Activated effector memory CD4-positive, alpha-beta T cell treated with anti-CD3 and anti-CD28 coated beads, Interleukin-2, amount 50 U/mL, for 16 hours (primary cell): ENCODE results near the gene NPEPPS.
"Not testable (repeated sequence)": the region's sequence is repeated elsewhere in the genome, so short reads cannot be mapped to it uniquely, and the experiment has no call there.

Experiments used
- DNase-seq: peaks from one replicate; pipeline ENCODE4 v3.0.0-alpha.2; 2020

The NPEPPS gene

DNA sequence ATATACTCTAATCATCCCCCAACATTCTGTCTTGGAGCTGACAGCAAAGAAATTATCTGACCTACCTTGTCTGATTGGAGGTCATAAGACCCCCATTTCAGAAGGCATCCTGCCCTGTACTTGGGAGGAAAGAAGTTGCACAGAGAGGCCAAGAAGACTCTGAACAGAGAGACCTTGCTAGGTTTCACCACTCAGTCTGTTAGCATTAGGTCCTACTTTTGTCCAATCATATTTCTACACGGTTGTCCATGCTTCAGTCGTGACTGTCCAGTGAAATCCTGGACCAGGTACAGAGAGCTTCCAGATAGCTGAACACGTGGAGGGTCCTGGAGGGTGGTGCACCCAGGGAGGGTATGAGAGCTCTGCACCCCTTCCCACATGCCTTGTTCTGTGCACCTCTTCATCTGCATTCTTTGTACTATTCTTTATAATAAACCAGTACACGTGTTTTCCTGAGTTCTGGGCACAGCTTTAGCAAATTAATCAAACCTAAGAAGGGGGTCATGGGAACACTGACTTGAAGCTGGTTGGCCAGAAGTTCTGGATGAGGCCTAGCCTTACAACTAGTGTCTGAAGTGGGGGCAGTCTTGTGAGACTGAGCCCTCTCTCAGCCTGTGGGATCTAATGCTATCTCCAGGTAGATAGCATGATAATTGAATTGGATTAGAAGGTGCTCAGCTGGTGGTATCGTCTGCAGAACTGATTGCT is 30.9 kb downstream of the NPEPPS start:
- DNase-seq, result not testable (repeated sequence)

DNA sequence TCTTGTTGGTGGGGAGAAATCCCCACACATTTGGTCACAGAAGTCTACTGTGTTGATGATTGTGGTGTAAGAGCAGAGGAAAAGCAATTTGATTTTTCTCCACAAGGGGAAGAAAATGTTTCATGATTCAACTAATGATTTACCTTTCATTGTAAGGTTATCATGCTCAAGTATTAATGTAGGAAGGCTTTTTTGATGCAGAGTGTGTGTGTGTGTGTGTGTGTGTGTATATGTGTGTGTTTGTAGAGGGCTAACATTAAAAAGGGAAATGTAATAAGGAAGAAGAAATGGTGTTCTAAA is 31.4 kb downstream of the NPEPPS start:
- DNase-seq, result not testable (repeated sequence)

DNA sequence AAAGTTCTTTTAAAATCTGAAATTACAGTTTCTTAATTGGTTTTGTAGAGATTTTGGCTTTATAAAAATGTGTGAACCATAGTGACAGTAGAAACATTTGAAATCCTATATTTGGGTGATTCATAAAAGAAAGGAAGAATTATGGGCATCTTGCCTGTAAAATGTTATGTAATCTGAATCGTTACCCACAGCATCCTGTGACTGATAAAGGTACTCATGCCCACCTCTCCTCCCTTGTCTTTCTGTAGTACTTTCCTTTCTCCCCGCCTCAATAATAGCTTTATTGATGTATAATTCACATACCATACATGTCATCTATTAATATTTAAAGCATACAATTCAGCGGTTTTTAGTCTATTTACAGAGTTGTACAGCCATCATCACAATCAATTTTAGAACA is 36.4 kb downstream of the NPEPPS start:
- not testable (repeated sequence) for DNase-seq

DNA sequence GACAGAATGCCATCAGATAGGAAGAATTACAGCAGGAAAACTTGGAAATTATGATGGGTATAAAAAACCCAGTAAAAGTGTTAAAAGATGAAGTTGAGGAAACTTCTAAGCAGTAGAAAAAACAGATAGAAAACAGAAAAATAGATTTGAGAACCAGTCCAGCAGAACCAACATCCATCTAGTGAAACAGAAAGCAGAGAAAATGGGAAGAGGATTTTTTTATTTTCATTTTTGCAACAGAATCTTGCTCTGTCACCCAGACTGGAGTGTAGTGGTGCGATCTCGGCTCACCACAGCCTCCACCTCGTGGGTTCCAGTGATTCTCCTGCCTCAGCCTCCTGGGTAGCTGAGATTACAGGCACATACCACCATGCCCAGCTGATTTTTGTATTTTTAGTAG is 41.7 kb downstream of the NPEPPS start:
- not testable (repeated sequence) for DNase-seq

DNA sequence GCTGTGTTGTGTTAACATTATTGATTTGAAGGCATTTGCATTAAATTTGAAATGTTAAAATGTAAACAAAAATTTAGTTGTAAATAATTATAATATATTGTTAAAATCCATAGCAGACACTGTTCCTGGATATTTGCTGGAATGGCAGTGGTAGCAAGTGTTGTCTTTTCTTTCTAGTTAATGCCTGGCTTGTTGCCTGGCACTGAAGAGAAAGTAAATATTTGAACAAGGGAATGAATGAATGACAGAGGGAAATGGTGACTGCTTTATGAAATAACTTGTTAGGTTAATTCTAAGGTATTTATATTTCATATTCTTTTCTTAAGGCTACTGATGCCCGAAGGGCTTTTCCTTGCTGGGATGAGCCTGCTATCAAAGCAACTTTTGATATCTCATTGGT is 51.5 kb downstream of the NPEPPS start:
- not testable (repeated sequence) for DNase-seq

DNA sequence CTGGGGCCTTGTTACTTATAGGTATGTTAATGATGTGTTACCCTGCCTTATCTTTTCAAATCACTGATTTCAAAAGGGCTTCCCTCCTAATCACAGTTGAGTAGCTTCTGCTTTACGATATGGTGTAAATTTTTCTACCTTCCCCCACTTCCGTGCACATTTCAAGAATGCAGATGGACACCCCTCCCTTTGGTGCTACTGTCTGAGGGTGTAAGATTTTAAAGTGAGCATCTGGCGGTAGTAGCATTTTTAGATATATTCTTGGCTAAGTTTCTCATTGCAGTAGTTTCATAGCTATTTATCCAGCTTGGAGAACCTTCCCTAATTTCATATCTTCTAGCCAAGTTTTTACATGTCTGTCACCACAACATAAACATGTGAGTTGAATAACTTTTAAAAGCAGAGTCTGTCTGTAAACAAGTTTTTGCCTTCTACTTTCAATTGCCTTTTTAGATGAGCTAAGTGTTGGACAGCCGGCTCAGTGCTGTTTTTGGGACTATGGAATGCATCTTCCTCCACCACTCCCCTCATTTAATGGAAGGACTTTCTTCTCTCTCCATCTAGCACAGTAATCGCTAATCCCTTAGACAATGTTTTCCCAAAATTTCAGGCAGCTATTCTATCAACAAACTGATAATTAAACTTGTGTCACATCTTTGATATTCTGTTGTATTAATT is 55.6 kb downstream of the NPEPPS start:
- not testable (repeated sequence) for DNase-seq

DNA sequence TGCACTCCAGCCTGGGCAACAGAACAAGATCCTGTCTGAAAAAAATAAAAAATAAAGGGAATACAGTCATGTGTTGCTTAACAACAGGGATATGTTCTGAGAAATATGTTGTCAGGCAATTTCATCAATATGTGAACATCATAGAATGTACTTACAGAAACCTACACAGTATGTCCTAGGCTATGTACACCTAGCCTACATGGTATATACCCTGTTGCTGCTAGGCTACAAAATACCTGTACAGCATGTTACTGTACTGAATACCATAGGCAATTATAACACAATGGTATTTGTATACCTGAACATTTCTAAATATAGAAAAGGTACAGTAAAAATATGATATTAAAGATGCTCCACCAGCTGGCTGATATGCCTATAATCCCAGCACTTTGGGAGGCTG is 62.6 kb downstream of the NPEPPS start:
- DNase-seq, result not testable (repeated sequence)

DNA sequence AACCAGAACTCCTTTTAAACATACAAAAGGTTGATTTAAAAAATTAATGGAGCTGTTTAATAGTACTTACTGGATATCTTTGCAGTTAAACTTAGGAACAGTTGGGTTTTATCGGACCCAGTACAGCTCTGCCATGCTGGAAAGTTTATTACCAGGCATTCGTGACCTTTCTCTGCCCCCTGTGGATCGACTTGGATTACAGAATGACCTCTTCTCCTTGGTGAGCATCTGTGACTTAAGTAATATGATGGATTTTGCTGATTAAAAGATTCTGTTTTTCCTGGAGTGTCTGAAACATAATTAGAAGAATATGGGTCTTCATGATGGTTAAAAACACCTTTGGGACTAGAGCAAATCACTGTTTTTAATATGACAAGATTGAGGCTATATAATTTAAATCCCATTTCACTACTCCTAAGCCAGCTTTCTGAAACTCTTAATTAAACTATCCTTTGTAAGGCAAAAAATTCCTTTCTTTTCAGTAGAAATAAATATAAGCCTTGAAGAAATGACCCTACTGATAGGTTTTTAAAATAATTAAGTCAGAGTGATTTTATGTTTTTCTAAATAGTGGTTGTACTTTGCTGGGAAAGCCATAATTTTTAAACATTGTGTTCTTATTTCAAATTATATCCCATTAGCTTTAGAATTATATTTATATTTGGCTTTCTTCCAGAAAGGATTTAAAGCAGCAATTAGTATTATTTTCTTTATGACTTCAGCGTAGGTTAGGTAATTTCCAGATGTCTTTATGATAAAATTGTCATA is 73.1 kb downstream of the NPEPPS start:
- no peak for DNase-seq

DNA sequence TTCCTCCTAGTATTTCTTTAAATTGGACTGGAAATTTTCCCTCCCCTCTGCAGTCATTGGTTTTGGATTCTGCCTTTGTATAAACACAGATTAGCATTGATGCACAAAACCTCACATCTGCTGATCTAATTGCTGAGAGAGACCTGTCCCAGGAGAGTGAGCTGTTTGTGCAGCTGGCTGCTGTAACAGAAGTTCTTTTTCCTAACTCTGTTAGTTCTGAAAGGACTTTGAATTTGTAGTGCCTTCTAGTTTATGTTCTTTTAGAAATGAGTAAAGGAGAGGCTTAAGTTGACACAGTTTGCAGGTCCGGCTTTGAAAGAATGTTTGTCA is 73.7 kb downstream of the NPEPPS start:
- no peak for DNase-seq

DNA sequence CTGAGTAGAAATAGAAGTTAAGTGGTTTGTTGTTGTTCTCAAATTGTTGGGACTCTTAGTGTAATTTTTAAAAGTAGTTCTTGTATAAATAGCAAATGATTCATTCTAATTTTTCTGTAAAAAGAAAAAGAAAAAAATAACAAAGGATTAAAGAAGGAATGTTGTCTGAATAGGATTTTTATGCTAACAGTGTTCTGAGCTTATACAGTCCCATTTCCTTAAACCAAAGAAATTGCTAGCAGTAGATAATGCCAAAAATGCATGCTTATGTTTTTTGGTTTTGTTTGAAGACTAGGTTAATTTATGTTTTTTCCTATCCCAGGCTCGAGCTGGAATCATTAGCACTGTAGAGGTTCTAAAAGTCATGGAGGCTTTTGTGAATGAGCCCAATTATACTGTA is 74.1 kb downstream of the NPEPPS start:
- DNase-seq, result no peak

DNA sequence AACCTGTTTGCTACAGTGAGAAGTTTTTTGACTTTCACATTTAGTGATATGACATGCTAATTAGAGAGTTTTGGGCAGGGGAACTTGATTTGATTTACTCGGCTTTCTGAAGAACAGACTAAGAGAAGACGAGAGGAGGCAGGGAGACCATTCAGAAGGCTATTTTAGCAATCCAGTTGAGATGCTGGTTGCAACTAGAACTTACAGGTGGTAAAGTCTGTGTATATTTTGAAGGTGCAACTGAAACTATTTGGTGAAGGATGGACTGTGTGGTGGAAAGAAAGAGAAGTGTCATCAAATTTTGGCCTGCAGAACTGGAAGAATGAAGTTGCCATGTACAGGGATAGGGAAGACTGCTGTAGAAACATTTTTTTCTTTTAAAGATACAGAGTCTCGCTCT is 76.6 kb downstream of the NPEPPS start:
- no peak for DNase-seq

DNA sequence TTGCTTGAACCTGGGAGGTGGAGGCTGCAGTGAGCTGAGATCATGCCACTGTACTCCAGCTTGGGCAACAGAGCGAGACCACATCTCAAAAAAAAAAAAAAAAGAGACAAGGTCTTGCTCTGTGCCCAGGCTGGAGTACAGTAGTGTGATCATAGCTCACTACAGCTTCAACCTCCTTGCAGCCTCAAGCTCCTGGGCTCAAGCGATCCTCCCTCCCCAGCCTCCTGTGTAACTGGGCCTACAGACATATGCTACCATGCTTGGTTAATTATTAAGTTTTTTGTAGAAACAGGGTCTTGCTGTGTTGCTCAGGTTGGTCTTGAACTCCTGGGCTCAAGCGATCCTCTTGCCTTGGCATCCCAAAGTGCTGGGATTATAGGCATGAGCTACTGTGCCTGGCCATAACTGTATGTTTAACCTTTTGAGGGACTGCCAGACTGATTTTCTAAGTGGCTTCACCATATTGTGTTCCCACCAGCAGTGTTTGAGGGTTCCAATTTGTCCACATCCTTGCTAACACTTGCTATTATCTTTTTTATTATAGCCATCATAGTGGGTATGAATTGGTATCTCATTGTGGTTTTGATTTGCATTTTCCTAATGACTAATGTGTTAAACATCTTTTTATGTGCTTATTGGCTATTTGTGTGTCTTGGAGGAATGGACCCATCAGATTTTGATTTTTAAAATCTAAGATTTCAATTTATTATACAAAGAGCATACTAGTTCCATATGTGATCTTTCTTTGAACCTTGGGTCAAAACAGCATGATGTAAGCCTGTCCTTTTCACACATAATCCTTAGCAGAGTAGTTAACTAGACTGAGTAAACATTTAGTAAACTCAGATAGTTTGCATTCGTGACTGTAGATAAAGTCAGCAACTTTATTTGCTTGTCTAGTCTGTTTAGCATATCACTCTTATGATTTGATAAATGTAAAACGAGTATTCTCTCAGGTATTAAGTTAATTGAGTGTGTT is 80.8 kb downstream of the NPEPPS start:
- DNase-seq, result no peak

DNA sequence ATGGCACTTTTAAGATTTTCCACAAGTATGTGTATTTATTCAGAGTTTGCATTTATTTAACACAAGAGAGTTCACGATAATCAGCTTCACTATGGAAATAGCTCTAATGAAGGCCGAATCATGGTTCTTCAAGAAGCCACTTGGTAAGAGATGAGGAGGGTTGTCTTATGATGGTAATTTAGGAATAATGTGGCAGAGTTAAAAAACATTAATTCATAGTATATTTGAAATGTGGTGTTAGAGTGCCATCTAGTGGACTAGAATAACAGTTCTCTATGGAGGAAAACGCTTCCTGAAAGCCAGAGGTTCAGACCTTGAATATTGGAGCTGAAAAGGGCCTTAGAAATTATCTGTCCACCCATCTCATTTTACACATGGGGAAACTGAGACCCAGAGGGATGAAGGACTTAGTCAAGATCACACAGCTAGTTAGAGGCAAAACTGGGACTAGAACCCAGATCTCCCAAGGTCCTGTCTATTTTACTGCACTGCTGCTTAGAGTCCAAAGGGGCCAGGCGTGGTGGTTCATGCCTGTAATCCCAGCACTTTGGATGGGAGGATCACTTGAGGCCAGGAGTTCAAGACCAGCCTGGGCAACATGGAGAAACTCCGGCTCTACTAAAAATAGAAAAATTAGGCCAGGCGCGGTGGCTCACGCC is 85.0 kb downstream of the NPEPPS start:
- no peak for DNase-seq

DNA sequence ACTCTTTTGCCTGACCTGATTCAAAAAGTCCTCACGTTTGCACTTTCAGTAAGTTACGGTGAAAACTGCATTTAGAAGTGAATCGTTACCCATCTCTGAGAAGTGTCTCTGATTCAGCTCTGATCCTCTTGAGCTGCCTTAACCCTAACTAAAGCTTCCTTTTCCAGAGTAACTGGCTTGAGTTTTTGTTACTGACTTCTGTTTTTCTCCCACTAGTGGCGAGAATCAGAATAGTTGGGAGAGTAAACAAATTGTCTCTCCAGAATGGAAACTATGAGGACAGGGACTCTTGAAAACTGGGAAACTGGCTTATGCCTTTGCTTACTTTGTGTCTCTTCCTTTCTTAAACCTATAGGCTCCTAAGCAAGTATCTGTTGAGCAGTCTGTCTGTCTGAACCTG is 87.5 kb downstream of the NPEPPS start:
- no peak for DNase-seq

DNA sequence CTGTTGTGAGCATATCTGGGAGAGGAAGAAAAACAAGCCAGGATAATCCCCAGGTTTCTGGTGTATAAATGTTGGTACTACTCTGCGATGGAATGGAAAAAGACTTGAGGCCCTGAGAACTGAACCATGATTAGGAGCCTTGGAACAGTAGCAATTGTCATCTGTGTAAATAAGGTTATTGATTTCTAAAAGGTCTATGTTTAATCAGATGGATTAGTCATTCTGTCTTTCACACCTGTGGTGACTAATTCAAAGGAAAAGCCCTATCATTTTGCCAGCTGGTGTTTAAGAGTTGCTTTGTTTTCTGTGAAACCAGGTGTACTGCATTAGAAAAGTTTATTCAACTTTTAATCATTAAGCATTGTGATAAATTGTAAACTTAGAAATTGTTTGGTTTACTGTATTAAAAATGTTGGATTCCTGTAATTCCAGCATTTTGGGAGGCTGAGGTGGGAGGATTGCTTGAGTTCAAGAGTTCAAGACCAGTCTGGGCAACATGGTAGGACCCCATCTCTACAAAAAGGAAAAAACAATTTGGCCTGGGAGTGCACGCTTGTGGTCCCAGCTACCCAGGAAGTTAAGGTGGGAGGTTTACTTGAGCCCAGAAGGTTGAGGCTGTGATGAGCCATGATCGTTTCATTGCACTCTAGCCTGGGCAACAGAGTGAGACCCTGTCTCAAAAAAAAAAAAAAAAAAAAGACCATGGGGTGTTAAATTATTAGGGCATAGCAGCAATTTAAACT is 89.8 kb downstream of the NPEPPS start:
- no peak for DNase-seq

DNA sequence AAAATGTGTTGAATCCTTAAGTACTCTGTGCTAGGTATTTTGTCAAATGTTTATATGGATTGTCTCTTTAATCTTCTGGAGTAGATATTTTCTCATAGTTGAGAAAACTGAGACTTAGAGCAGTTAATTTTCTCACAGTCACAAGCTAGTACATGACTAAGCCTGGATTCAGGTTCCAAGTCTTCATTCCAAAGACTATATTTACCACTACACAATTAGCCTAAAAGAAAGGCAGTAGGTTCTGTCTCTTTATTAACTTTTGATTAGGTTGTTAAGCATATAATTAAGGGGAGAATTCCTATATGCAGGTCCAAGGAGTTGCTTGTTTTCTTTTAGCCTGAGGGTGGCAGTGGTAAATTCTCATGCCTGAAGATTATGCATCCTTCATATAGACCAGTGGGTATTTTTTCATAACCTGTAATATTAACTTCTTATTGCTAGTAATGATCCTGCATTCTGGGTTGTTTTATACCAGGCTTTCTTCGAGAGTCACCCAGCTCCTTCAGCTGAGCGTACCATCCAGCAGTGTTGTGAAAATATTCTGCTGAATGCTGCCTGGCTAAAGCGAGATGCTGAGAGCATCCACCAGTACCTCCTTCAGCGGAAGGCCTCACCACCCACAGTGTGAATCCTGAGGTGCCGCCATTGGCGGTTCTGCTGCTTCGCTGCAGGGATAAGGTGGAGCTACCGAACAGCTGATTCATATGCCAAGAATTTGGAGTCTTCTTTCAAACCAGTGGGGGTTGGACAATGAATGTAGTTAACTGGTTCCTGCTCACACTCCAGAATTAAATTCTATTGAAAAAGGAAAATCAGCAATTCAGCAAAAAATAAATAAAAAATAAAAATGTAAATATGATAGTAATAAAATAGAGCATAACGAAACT is 90.6 kb downstream of the NPEPPS start:
- DNase-seq, result no peak

DNA sequence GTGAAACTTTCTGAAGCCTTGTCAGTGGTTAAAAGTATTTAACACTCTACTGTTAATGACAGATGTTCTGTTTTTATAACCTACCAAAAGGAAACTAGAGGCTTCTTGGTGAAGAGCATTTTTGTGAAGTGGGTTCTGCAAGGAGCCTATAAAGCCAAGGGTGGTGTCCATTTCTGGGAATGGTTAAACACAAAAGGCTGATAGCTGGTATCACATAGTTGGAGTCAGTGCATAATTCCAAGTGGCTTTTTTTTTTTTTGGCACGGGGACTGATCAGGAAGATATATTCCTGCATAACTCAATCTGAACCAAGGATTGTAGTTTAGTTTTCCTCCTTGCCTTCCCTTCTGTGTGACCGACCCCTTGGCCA is 91.3 kb downstream of the NPEPPS start:
- no peak for DNase-seq

DNA sequence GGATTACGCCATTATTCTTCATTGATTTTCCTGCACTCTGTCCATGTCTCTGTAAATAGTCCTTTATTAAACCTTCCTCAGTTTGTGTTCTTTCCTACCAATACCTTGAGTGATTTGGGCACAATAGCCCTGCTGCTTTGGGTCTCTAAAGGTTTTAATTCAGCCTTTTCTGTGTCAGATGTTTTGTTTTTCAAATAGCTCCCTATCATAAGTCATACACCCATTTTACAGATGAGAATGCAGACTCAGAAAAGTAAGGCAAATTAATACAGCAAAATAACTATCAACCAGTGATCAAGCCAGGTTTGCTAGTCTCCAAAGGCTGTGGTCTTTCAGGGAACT is 93.8 kb downstream of the NPEPPS start:
- no peak for DNase-seq

DNA sequence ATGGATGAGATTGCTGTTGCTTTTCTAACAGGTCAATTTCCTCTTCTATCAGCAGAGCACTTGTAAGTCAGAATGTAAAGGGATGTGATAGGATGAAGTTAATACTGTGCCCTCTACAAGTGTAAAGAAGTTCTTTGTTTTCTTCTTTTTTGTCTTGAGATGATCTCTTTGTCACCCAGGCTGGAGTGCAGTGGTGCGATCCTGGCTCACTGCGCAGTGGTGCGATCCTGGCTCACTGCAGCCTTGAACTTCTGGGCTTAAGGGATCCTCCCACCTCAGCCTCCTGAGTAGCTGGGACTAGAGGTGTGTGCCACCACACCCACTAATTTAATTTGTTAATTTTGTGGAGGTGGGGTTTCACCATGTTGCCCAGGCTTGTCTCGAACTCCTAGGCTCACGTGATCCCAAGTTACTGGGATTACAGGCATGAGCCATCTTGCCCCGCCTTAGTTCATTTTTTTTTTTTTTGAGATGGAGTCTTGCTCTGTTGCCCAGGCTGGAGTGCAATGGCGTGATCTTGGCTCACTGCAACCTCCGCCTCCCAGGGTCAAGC is 97.2 kb downstream of the NPEPPS start:
- DNase-seq, result no peak

DNA sequence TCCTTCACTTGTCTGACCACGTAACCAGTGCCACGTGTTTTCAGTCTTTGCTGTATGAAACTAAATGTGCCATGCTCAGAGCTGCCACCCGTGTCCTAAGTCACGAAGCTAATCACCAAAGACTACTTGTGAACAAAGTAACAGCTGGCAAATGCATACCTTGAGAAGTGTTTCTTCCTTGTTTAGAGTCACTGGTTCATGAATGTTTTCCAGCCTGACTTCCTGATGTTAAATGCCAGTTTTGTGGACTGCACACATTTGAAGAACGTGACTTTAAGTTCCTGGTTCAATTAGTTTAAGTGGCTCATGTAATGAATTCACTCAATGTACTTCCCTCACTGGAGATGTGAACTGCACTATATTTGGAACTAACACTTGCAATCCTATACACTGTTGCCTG is 98.9 kb downstream of the NPEPPS start:
- DNase-seq, result no peak

DNA sequence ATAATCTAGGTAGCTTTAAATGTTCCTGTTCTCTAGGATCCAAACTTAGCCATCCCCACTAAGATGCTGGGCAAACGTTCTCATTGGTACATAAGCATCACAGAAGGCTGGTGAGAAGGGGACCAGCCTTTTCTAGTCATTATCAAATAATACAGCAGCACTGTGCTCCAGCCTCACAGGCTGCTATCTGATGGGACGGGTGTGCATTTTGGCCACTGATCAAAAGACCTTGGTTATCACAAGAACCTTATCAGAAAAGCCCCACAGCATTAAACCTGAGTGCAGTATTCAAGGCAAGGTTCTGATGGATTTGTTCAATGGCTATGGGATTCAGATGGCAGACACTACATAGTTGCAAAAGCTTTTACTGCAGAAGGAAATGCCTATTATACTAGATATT is 99.7 kb downstream of the NPEPPS start:
- DNase-seq, result no peak
